Measurements from ENCODE around the gene NPPC.
A peak's percentile ranks its signal among the peaks of the same experiment; 100 is the strongest.
"Not testable (repeated sequence)": the region's sequence is repeated elsewhere in the genome, so short reads cannot be mapped to it uniquely, and the experiment has no call there.

NPPC gene

GRCh38 chr2:231919341-231920035 lies 6.7 kb downstream of the NPPC start:
- no peak for DNase-seq

- no peak for DNase-seq
Measured at GRCh38 chr2:231918501-231919330, 7.5 kb downstream of the NPPC start.

- DNase-seq = no peak
Measured at GRCh38 chr2:231917280-231918066, 8.7 kb downstream of the NPPC start.

GRCh38 chr2:231914077-231914690 lies 12.0 kb downstream of the NPPC start:
- DNase-seq = no peak

GRCh38 chr2:231911381-231911780 lies 14.8 kb downstream of the NPPC start:
- DNase-seq = no peak

- no peak for DNase-seq
Measured at GRCh38 chr2:231910771-231911170, 15.4 kb downstream of the NPPC start.

- DNase-seq = not testable (repeated sequence)
Measured at GRCh38 chr2:231910161-231910560, 16.0 kb downstream of the NPPC start.

- no peak for DNase-seq
Measured at GRCh38 chr2:231909631-231910030, 16.6 kb downstream of the NPPC start.

- no peak for DNase-seq
Measured at GRCh38 chr2:231908584-231908983, 17.6 kb downstream of the NPPC start.

- no peak for DNase-seq
Measured at GRCh38 chr2:231907765-231908164, 18.4 kb downstream of the NPPC start.

GRCh38 chr2:231905026-231905425 lies 21.2 kb downstream of the NPPC start:
- no peak for DNase-seq

GRCh38 chr2:231904161-231904611 lies 22.0 kb downstream of the NPPC start:
- DNase-seq = no peak

- DNase-seq = no peak
Measured at GRCh38 chr2:231902598-231902997, 23.6 kb downstream of the NPPC start.

- DNase-seq = no peak
Measured at GRCh38 chr2:231900972-231901371, 25.2 kb downstream of the NPPC start.

- DNase-seq = no peak
Measured at GRCh38 chr2:231900486-231900942, 25.7 kb downstream of the NPPC start.

- DNase-seq = no peak
Measured at GRCh38 chr2:231894566-231895380, 31.4 kb downstream of the NPPC start.

- no peak for DNase-seq
Measured at GRCh38 chr2:231891514-231891905, 34.7 kb downstream of the NPPC start.

- peak; percentile 77 for DNase-seq
Measured at GRCh38 chr2:231890896-231891513, 35.2 kb downstream of the NPPC start.

- DNase-seq = no peak
Measured at GRCh38 chr2:231887756-231888155, 38.4 kb downstream of the NPPC start.

- no peak for DNase-seq
Measured at GRCh38 chr2:231886071-231886681, 40.0 kb downstream of the NPPC start.

All from NCI-H2029 (cell line).